Right cardiac atrium (tissue), 5 donors: Measurements from ENCODE around the gene TIMP1. TPM values are rescaled to one million over a fixed set of nuclear protein-coding genes. Genes with fewer than 3 reads are reported as not detected.

ENCODE experiments used
- ATAC-seq, 2 donors: fragments of 200-7000 bp; cut with Tn5 transposase; one replicate each; pipeline versions ENCODE4 v1.8.0 to v1.9.1; 2020; ENCODE audit warnings: moderate library complexity in 2 of 2, mild to moderate bottlenecking in 1 of 2
- DNase-seq, 3 donors: peaks; one replicate each; pipeline ENCODE4 v3.0.0-alpha.2; 2020
- H3K27ac ChIP-seq: one replicate; pipeline ENCODE4 v1.5.1; 2013; ENCODE audit warnings: mild to moderate bottlenecking, low read length, control low read depth, moderate library complexity
- H3K27me3 ChIP-seq: one replicate; pipeline ENCODE4 v1.6.1; 2013; ENCODE audit not compliant: control insufficient read depth, insufficient read depth
- H3K4me1 ChIP-seq: one replicate; pipeline ENCODE4 v1.6.1; 2013; ENCODE audit warnings: low read length; ENCODE audit not compliant: control insufficient read depth, insufficient read depth
- H3K4me3 ChIP-seq: one replicate; pipeline ENCODE4 v1.5.1; 2013; ENCODE audit warnings: low read length, control low read depth
- H3K9me3 ChIP-seq: one replicate; pipeline ENCODE4 v1.6.1; 2013; ENCODE audit warnings: low read length; ENCODE audit not compliant: control insufficient read depth
- WGBS: extraction: QIAGEN DNeasy Blood & Tissue Kit; methylation state at CpG from one replicate; pipeline ENCODE4 v1.1.7; 2013; 5-methylcytosine and 5-hydroxymethylcytosine counted together
- intact Hi-C, 4 donors: fragments of 100-400 bp; cut with DNase I; formaldehyde crosslinking; loops; one replicate each; pipeline versions ENCODE4 v1.11.0 to v1.14.0; 2022 to 2023
- polyA plus RNA-seq: library from polyadenylated mRNA; stranded (reverse); fragments of 200-250 nt; gene quantifications from one replicate; pipeline ENCODE4 v1.2.3, GENCODE V29; 2013
- total RNA-seq, 4 donors: library from RNA; stranded (reverse); fragmentation: NEBNext Ultra II Directional; extraction: Animal tissue kit (Norgen Biotek cat#: 25700); gene quantifications; one replicate each; pipeline ENCODE4 v1.2.1, GENCODE V29; 2021
- donor health status: healthy with polysubstance abuse.
- donor health status: DM: no; HTN: yes; CAD: no.
- donor health status: DM: no; HTN: no; CAD: no.
- donor health status: DM: no; HTN: yes; CAD: no; lungs with severe emphysema.
- donor health status: DM: yes; HTN: yes; CAD: no.

The TIMP1 gene
- total and polyA plus RNA-seq, 5 donors: 254 to 515 (median 333) TPM

GRCh38 chrX:47623540-47624027, 41.3 kb downstream of the TIMP1 start:
- intact Hi-C loops: no loop called here
- no peaks in the 10 kb centered on the region for H3K4me1 ChIP-seq
- DNase-seq: peak; percentile 58 to 84 (median 69)
- peak overlapping the region; percentile 18 for H3K4me3 ChIP-seq
- peak; percentile 68 to 74 for ATAC-seq
- H3K27ac ChIP-seq: no peak overlapping the region
- no peaks in the 10 kb centered on the region for H3K9me3 ChIP-seq
- H3K27me3 ChIP-seq: no peaks in the 10 kb centered on the region
- 2% methylated on average over 35 of the region's 35 CpGs for WGBS

- intact Hi-C loops: no loop called here
- no peak overlapping the region for H3K27ac ChIP-seq
- no peaks in the 10 kb centered on the region for H3K9me3 ChIP-seq
- no peaks in the 10 kb centered on the region for H3K4me1 ChIP-seq
- ATAC-seq: no peak
- no peak for DNase-seq
- H3K27me3 ChIP-seq: no peaks in the 10 kb centered on the region
- 92% methylated on average over 2 of the region's 2 CpGs for WGBS
- no peak overlapping the region for H3K4me3 ChIP-seq
Measured at GRCh38 chrX:47625365-47625764, 43.1 kb downstream of the TIMP1 start.

DNA sequence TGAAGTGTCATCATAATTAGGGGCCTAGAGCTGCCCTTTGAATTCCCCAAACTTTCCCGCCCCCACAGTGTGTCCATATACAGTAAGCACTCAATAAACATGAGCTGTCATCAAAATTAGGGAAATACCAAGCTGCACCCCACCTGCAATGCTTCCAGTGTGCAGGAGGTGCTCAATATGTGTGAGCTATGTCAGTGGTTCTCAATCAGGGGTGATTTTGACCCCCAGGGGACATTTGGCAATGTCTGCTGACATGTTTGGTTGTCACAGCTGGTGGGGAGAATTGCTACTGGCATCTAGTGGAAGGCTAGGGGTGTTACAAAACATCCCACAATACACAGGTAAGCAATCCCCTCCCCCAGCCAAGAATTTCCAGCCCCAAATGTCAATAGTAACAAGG, 46.7 kb downstream of the TIMP1 start:
- peak overlapping the region; percentile 20 for H3K4me3 ChIP-seq

DNA sequence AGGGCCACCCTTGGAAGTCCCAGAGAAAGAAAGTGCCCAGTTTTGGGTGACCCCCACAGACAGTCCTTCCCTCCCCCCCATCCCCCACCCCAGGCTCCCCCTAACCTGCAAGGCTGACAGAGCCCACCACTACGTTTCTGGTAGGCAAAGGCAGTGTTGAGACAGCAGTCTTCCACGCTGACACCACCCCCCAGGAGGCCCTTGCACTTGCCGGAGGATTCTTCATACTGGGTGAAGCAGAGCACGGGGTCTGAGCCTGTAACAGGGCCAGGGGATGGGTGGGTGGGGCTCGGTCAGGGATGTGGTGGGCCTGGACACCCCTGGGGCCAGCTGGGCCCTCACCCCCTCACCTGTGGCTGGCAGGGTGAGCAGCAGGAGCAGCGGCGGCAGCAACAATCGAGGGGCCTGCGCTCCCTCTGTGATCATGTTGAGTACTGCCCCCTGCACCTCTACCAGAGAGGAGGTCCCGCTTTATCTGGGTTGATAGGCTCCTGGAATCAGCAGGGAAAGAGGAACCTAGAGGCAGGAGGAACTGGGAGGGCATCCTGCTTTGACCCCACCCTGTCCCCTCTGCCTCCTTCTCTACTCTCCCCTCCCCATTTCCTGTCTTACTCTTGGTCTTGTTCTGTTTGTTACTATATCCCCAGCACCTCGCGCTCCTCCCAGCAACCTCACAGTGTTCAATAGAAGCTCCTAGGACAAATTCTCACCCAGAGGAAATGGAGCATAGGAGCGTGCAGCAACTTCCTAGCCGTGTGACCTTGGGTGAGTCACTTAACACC, 47.4 kb downstream of the TIMP1 start, which contains the start of gene CFP:
TSS of gene CFP (minus strand) at position 512 of the 782 bp plus-strand sequence. CDS start at position 426, 86 bp downstream.
- Histone ChIP-seq H3K9me3 (no peaks in the 10 kb centered on the region), H3K27me3 (no peaks in the 10 kb centered on the region), H3K4me1 (no peaks in the 10 kb centered on the region), H3K4me3 (peak within 1 kb of the TSS; percentile 20), H3K27ac (peak within 1 kb of the TSS; percentile 2)
- intact Hi-C loops: no loop called here
- DNase-seq (no peak), ATAC-seq (peak; percentile 65 to 71)
- WGBS: 35% methylated on average over 14 of the region's 14 CpGs

More for the DNA sequence above, 46.7 kb downstream of the TIMP1 start:
- Histone ChIP-seq H3K27ac (no peak overlapping the region), H3K9me3 (no peaks in the 10 kb centered on the region), H3K27me3 (no peaks in the 10 kb centered on the region), H3K4me1 (no peaks in the 10 kb centered on the region)
- ATAC-seq: no peak
- DNase-seq: no peak
- 93% methylated on average over 1 of the region's 1 CpG for WGBS
- intact Hi-C loops: no loop called here

DNA sequence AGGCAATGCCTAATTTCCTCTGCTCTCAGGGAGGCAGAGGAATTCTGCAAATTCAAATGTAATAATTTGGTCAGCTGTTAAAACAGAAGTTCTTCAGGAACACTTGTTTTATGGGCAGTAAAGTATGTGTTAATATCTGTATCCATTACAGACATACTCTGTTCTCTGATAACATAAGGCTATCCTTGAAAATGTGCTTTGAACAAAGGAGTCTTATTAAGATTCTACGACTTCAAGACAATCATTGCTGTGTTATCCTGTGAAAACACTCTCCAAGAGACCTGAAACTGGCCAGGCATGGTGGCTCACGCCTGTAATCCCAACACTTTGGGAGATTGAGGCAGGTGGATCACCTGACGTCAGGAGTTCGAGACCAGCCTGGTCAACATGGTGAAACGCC, 49.4 kb downstream of the TIMP1 start:
- ATAC-seq: no peak
- 85% methylated on average over 5 of the region's 5 CpGs for WGBS
- intact Hi-C loops: no loop called here

DNA sequence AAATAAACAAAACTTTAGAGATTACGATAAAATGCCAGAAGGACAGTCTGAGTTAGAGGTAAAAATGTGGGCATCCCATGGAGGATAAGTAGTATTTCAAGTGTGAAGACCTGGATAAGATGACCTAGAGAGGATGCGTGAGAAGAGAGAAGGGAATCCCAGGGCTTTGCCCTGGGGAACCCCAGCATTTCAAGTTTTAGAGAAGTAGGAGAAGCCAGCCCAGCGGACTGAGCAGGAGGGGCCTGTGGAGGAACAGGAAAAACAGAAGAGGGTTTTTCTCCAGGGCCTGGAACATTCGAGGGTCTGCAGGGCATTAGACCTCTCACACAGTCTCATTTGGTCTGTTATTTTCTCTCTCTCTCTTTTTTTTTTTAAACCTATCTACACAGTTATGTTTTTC, 50.4 kb downstream of the TIMP1 start:
- no peaks in the 10 kb centered on the region for H3K9me3 ChIP-seq
- 67% methylated on average over 4 of the region's 4 CpGs for WGBS
- H3K27me3 ChIP-seq: no peaks in the 10 kb centered on the region
- ATAC-seq (no peak), DNase-seq (no peak)
- H3K4me3 ChIP-seq: no peak overlapping the region
- intact Hi-C loops: no loop called here
- H3K27ac ChIP-seq: no peak overlapping the region
- no peaks in the 10 kb centered on the region for H3K4me1 ChIP-seq

More for the DNA sequence above, 49.4 kb downstream of the TIMP1 start:
- Histone ChIP-seq H3K27ac (no peak overlapping the region), H3K4me3 (no peak overlapping the region), H3K9me3 (no peaks in the 10 kb centered on the region), H3K4me1 (no peaks in the 10 kb centered on the region), H3K27me3 (no peaks in the 10 kb centered on the region)
- no peak for DNase-seq

DNA sequence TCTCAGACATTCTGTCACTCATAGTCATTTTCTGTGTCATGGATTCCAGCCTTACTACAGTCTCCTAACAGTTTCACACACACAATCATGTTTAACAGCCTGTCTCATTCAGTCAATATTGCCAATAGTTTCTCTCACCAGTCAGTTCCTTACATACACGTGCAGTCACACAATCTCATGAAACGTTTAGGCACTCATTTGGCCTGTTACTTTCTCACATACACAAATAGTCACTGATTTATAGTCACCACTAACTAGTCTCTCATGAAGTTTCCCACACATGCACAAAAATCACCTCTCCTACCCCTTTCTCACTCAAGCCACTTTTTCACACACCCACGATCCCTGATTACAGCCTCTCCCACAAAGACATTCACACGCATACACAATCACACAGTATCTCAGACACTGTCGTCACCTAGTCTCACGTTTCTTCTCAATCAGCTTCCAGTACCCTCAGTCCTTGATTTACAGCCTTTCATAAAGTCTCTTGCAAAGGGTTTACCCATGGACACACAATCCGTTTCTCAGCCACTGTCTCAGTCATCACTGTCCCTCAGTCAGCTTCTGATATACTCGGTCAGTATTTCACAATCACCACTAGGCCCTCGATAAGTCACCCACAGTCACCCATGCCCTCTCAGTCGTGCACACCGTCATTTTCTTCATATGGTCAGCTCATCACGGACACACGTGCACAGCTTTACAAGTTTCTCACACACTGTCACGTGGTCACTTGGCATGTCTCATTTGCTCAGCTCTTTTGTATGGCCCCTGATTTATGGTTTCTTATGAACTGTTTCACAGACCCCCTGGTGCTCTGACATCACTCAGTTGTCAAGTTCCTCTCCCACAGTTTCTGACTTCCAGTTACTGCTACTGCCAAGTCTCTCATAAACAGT, 51.7 kb downstream of the TIMP1 start:
- Histone ChIP-seq H3K9me3 (no peaks in the 10 kb centered on the region), H3K27ac (no peak overlapping the region), H3K27me3 (no peaks in the 10 kb centered on the region), H3K4me3 (no peak overlapping the region), H3K4me1 (no peaks in the 10 kb centered on the region)
- DNase-seq (peak in 1 of 3 donors; percentile 11), ATAC-seq (no peak)
- 57% methylated on average over 14 of the region's 14 CpGs for WGBS
- intact Hi-C loops: no loop called here

DNA sequence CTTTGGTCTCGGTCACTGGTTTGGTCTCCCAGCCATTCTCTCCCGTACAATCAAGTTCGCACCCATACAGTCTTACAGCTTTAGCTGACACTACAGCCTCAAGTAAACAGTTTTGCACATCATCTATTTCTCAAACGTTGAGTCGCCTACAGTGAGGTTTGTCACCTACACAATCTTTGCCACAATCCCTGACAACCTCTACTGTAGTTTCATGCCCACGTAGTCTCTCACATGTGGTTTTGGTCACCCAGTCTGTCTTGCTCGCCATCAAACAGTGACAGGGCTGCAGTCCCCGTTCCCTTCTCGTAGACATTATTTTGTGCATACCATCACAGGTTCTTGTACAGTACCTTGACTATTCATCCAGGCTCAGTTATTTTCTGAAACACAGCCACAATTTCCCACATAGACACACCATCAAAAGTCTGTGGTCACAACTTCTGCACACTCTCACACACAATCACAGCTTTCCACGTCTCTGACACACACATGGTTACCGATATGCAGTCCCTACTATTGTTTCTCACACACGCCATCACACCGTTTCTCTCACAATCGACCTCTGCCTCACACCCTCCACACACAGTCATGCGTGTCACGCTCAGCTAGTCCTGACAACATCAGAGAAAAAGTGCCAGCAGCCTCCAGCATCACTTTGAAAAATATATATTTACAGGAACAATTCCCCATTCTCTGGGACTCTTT, 52.8 kb downstream of the TIMP1 start:
- ATAC-seq (no peak), DNase-seq (no peak)
- H3K9me3 ChIP-seq: no peaks in the 10 kb centered on the region
- no peaks in the 10 kb centered on the region for H3K4me1 ChIP-seq
- no peaks in the 10 kb centered on the region for H3K27me3 ChIP-seq
- 86% methylated on average over 16 of the region's 16 CpGs for WGBS
- H3K4me3 ChIP-seq: no peak overlapping the region
- no peak overlapping the region for H3K27ac ChIP-seq
- intact Hi-C loops: no loop called here
